Measurements from ENCODE around the gene HADHA.

HADHA gene

DNA sequence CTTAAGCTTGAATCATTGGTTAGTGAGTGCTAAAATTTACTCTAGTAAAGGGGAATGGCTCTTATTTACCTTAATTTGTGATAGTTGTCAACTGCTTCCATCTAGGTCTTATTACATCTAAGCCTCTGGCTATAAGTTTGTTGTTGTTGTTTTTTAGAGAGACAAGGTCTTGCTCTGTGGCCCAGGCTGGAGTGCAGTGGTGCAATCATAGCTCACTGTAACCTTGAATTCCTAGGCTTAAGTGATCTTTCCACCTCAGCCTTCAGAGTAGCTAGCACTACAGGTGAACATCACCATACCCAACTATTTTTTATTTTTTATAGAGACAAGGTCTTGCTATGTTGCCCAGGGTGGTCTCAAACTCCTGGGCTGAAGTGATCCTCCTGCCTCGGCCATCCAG is 6.6 kb downstream of the HADHA start:
- TF ChIP-seq, protein P1, sequence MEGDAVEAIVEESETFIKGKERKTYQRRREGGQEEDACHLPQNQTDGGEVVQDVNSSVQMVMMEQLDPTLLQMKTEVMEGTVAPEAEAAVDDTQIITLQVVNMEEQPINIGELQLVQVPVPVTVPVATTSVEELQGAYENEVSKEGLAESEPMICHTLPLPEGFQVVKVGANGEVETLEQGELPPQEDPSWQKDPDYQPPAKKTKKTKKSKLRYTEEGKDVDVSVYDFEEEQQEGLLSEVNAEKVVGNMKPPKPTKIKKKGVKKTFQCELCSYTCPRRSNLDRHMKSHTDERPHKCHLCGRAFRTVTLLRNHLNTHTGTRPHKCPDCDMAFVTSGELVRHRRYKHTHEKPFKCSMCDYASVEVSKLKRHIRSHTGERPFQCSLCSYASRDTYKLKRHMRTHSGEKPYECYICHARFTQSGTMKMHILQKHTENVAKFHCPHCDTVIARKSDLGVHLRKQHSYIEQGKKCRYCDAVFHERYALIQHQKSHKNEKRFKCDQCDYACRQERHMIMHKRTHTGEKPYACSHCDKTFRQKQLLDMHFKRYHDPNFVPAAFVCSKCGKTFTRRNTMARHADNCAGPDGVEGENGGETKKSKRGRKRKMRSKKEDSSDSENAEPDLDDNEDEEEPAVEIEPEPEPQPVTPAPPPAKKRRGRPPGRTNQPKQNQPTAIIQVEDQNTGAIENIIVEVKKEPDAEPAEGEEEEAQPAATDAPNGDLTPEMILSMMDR (IDR thresholded peaks at IDR 0.05; ENCODE audit: insufficient read depth, low read length) = no peak
- no peak for TF ChIP-seq SPI1 (IDR thresholded peaks at IDR 0.05; ENCODE audit: borderline replicate concordance, low read depth)
- TF ChIP-seq POLR2AphosphoS5 (IDR thresholded peaks at IDR 0.05; ENCODE audit: low read depth) = no peak
- TF ChIP-seq REST (IDR thresholded peaks at IDR 0.05; ENCODE audit: insufficient replicate concordance, low read depth) = no peak
- no peak for TF ChIP-seq GABPA (IDR thresholded peaks at IDR 0.05; ENCODE audit: low read depth)
- DNase-seq (ENCODE audit: low read depth in 1 of 2, low spot score in 1 of 2) = no peak
- H3K4me3 ChIP-seq (replicated peaks; ENCODE audit: insufficient read depth, low read length) = no peak overlapping the region
- no peak overlapping the region for H3K27ac ChIP-seq (replicated peaks)
- H3K27me3 ChIP-seq (ENCODE audit: insufficient read depth, poor library complexity, severe bottlenecking) = no peaks in the 10 kb centered on the region

- Histone ChIP-seq H3K27me3 (ENCODE audit: insufficient read depth, poor library complexity, severe bottlenecking) (no peaks in the 10 kb centered on the region), H3K4me3 (replicated peaks; ENCODE audit: insufficient read depth, low read length) (no peak overlapping the region), H3K27ac (replicated peaks) (no peak overlapping the region)
- no peak for DNase-seq (ENCODE audit: low read depth in 1 of 2, low spot score in 1 of 2)
- no peak for TF ChIP-seq POLR2AphosphoS5 (IDR thresholded peaks at IDR 0.05; ENCODE audit: low read depth)
- TF ChIP-seq SPI1 (IDR thresholded peaks at IDR 0.05; ENCODE audit: borderline replicate concordance, low read depth) = no peak
- no peak for TF ChIP-seq GABPA (IDR thresholded peaks at IDR 0.05; ENCODE audit: low read depth)
- TF ChIP-seq REST (IDR thresholded peaks at IDR 0.05; ENCODE audit: insufficient replicate concordance, low read depth) = no peak
- TF ChIP-seq, protein P1 (IDR thresholded peaks at IDR 0.05; ENCODE audit: insufficient read depth, low read length) = no peak
Observed at GRCh38 chr2:26235089-26235488, 9.3 kb downstream of the HADHA start.

- DNase-seq (ENCODE audit: low read depth in 1 of 2, low spot score in 1 of 2) = no peak
- Histone ChIP-seq H3K27me3 (ENCODE audit: insufficient read depth, poor library complexity, severe bottlenecking) (no peaks in the 10 kb centered on the region), H3K4me3 (replicated peaks; ENCODE audit: insufficient read depth, low read length) (no peak overlapping the region), H3K27ac (replicated peaks) (no peak overlapping the region)
- TF ChIP-seq GABPA (IDR thresholded peaks at IDR 0.05; ENCODE audit: low read depth) = no peak
- TF ChIP-seq, protein P1 (IDR thresholded peaks at IDR 0.05; ENCODE audit: insufficient read depth, low read length) = no peak
- TF ChIP-seq POLR2AphosphoS5 (IDR thresholded peaks at IDR 0.05; ENCODE audit: low read depth) = no peak
- no peak for TF ChIP-seq REST (IDR thresholded peaks at IDR 0.05; ENCODE audit: insufficient replicate concordance, low read depth)
- no peak for TF ChIP-seq SPI1 (IDR thresholded peaks at IDR 0.05; ENCODE audit: borderline replicate concordance, low read depth)
Observed at GRCh38 chr2:26230806-26231205, 13.6 kb downstream of the HADHA start.

All from HL-60 (cell line).